GM18499 (cell line): ENCODE measurements around the gene ZRANB1.

Source experiments
- ATAC-seq: cut with Tn5 transposase; IDR thresholded peaks from one replicate; pipeline ENCODE4 v1.9.1; 2021; ENCODE audit warnings: moderate number of reproducible peaks; ENCODE audit not compliant: insufficient read depth, unreplicated experiment

Gene ZRANB1

GRCh38 chr10:125003146-125003900 lies 61.4 kb downstream of the ZRANB1 start:
- ATAC-seq = no peak

- no peak for ATAC-seq
Observed at GRCh38 chr10:125003901-125004467, 62.1 kb downstream of the ZRANB1 start.

GRCh38 chr10:125004571-125005311 lies 62.8 kb downstream of the ZRANB1 start:
- no peak for ATAC-seq

- no peak for ATAC-seq
Observed at GRCh38 chr10:125005312-125006187, 63.6 kb downstream of the ZRANB1 start.

- no peak for ATAC-seq
Observed at GRCh38 chr10:125006188-125006680, 64.3 kb downstream of the ZRANB1 start.

GRCh38 chr10:125006921-125007426 lies 65.1 kb downstream of the ZRANB1 start:
- ATAC-seq = no peak

GRCh38 chr10:125007436-125007835 lies 65.5 kb downstream of the ZRANB1 start:
- ATAC-seq = no peak

- no peak for ATAC-seq
Observed at GRCh38 chr10:125008689-125009638, 67.0 kb downstream of the ZRANB1 start.

GRCh38 chr10:125009661-125010161 lies 67.8 kb downstream of the ZRANB1 start:
- ATAC-seq = no peak

- no peak for ATAC-seq
Observed at GRCh38 chr10:125010362-125010761, 68.4 kb downstream of the ZRANB1 start.

GRCh38 chr10:125011171-125011925 lies 69.4 kb downstream of the ZRANB1 start:
- no peak for ATAC-seq

GRCh38 chr10:125011926-125012705 lies 70.2 kb downstream of the ZRANB1 start:
- ATAC-seq = no peak

- ATAC-seq = no peak
Observed at GRCh38 chr10:125012851-125013528, 71.1 kb downstream of the ZRANB1 start.

- no peak for ATAC-seq
Observed at GRCh38 chr10:125013529-125013872, 71.6 kb downstream of the ZRANB1 start.

GRCh38 chr10:125014086-125014830 lies 72.3 kb downstream of the ZRANB1 start:
- ATAC-seq = no peak

GRCh38 chr10:125014836-125015355 lies 73.0 kb downstream of the ZRANB1 start:
- ATAC-seq = no peak
